Activated CD8-positive, alpha-beta memory T cell treated with anti-CD3 and anti-CD28 coated beads for 48 hours (primary cell): ENCODE results near the gene PHKB.

Source experiments
- DNase-seq, 3 experiments: peaks; one replicate each; pipeline ENCODE4 v3.0.0-alpha.2; 2020; ENCODE audit warnings: low read depth in 2 of 3, low spot score in 2 of 3

Gene PHKB

DNA sequence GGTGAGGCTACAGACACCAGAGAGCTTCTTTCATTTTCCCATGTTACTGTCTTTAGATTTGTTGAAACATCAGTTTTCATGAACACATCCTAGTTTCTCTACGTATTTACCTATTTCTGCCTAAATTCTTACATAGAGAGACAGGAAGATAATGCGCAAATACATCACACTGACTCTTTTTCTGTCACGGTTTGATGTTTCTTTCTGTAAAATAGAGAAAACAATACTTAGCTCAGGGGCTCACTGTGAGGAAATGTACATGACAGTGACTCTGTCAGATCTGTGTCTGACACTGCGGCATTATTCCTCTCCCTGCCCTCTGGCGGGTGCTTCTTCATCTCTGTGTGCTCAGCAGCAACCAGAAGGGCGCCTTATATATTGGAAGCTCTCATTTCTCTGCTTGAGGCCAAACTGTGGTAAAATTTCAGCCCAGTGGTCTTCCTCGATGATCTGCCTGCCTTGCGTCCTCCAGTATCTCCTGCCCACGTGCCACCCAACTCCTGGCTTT is 264.1 kb downstream of the PHKB start:
- no peak for DNase-seq

DNA sequence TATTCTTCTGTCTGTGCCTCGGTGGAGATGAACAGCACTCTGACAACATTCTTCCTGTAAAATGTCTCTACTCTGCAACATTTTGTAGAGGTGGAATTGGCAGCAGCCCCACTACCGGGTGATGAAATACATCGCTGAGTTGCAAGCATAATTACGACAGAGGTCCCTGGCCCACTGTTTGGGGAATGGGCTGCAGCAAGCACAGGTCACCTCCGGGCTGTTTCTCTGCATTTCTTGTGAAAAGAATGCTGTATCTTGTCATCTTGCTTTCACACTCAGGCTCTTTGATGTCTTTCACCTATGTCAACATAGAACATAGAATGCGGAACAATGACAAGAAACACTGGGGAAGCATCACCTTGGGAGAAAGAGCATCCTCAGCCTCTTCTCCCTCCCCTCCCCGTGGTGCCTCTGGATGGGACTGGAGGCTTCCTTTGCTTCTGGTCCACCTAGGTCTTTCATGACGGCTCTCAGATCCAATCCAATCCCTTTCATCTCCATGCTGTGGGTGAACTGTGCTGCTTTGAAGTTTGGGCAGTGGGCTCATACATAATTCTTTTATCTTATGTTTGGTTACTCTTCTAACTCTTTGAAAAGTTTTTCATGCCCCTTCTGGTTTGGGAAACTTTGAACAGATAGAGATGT is 265.0 kb downstream of the PHKB start:
- DNase-seq: no peak

DNA sequence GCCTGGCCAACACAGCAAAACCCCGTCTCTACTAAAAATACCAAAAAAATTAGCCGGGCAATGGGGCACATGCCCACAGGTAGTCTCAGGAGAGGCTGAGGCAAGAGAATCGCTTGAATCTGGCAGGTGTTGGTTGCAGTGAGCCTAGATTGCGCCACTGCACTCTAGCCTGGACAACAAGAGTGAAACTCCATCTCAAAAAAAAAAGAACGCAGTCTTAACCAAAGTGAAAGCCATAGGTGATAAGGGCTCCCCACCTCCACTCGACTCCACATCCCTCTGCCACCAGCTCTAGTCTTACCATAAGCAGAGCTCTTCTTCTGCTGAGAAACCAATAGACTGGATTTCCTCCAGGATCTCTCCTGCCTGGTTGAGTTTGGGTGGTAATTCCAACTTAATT is 266.0 kb downstream of the PHKB start:
- no peak for DNase-seq

DNA sequence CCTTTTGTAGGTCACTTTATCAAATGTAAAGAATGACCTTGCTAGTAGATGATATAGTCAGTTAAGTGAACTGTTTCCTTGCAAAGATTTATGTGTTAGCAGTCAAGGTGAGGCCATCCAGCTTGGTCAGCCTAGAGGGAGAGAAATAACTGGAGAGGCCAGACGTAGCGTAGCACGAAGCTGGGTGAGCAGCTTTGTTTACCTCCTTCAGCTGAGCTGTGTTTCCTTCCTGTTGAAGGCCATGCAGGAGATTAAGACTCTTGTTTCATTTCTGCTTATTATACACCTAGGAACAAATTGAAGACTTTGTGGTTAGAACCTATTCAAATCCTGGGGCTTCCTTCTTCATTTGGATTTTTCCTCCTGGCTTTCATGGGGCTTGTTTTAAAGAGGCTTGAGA is 267.1 kb downstream of the PHKB start:
- no peak for DNase-seq

DNA sequence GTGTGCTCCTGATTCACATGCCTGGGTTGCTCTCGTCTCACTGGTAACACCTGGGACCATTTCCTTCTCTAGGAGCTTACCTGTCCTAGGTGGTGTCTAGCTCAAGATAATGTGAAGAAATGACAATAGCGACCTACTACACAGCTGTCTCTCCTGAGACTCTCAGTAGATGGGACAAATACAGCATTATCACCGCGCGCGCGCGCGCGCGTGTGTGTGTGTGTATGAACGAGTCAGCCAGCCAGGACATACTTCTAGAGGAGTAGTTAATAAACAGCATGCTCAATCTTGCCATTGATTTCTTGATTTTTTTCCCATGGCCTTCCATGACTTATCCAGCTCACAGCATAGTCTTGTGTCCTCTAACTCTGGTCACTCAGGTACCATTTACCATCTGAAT is 268.6 kb downstream of the PHKB start:
- DNase-seq: no peak

DNA sequence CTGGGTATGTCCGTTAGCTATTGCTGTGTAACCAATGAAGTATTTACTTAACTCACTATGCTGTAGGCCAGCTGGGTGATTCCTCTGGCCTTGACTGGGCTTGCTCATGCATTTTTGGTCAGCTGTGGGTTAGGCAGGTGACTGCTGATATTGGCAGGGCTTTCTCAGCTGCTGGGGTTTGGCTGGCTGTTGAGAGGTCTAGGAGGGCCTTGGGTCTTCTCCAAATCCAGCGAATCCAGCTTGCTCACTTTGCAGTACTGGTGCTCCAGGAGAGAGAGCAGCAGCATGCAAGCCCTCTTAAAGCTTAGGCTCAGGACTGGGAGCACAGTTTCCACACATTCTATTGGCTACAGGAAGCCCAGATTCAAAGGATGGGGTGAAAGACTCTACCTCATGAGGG is 270.1 kb downstream of the PHKB start:
- DNase-seq: no peak

DNA sequence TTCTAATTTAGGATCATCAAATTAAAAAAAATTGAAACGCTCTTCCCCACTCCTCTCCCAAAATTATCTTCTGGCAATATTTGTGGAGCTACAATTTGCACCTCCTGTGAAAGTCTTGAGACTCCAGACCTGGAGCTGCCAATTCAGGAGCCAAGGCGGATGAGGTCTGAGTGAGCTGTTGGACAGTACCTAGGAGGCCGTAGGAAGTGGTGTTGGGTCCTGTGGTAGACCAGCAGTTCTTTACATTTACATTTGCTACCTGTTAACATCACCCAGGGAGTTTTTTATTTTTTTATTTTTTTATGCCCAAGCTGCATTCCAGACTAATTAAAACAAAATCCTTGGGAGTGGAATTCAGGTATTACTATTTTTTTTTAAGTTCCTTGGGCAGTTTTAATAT is 271.0 kb downstream of the PHKB start:
- DNase-seq: no peak

DNA sequence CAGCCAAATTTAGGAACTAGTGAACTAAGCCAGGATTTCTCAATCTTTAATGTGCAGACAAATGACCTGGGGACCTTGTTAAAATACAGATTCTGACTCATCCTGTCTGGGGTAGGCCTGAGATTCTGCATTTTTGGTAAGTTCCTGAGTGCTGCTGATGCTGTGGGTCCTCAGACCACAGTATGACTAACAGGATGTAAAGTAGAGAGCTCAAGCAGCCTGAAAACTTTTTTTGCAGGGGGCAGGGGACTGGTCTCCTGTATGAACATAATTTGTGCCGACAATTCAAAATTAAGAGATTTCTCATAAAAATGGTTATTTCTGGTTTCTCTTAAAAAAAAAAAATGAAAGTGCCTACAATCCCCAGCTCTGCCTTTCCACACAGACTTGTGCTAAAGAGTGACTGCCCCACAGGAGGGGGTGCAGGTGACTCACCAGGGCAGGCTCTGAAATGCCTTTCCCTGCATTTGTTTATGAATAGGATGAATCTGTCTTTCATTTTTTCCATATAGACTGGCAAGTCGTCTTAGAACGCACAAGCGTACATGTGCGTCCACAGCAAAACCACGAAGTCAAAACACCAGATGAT is 271.5 kb downstream of the PHKB start:
- DNase-seq: no peak

DNA sequence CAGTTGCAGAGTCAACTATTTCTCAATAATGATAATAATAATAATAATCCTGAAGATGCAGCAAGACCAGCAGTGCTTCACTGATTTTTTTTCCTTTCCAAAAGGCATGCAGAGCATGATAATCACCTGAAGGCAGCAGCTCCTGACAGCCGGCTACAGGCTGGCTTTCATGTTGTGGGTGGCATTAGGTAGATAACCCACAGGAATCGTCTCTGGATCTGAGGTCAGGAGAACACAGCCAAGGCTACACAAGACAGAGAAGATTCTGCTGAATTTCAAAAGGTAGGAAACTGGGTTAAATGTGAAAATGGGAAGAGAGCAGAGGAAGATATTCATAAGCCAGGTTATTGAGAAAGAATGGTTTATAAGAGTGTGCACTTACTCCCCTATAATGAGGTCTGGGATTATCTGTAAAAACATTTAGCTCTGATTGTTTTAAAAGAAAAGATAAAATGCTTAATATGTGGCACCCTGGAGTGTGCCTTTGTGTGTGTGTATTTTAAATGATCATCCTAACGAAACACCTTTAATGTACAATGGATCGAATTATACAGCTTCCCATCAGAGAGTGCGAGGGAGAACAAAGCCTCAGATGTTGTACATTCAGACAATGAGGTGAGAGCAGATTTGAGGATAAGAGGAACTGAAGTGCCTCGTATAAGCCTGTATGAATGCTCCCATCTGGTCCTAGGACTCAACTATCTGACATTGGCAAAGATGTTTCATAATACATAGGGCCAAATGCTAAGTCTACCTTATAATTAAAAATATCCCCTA is 273.1 kb downstream of the PHKB start:
- no peak for DNase-seq

DNA sequence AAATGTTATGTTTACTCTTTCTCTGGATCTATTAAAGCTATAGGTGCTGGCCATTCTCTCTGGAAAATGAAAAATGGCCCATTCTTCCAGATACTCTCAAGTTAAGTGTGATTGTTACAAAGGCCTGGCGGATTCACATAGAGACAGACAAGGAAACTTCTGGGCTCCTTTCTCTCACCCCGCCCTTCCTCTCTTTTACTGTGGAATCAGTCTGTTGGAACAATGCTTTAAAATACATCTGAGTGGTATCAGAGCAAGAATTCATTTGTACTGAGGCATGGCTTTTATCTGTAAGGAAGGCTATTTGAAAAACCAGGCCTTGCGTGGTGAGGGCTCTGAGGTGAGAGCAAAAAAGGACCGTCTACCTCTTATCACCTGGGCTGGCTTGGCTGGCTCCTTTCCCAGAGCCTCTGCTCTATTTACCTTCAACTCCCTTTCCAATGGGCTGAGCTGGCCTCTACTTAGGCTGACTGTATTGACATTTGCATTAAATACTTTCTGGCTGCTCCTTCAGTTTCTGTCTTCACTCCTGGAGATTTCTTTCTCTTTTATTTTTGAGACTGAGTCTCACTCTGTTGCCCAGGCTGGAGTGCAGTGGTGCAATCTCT is 274.0 kb downstream of the PHKB start:
- no peak for DNase-seq

DNA sequence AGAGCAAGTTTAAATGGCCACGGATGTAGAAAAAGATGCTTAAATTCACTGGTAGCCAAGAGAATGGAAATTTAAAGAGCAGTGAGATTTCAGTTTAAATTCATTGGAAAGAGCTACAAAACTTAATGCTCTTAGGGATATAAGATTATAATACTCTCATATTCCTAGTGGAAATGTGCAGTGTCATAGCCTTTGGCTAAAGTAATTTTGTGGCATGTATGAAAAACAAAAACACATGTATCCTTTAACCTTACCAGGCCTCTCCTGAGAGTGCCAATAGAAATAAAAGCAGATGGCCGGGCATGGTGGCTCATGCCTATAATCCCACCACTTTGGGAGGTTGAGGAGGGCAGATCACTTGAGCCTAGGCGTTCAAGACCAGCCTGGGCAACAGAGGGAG is 289.2 kb downstream of the PHKB start:
- no peak for DNase-seq
